ENCODE results near the gene NOMO2. TPM values are rescaled to one million over a fixed set of nuclear protein-coding genes. Genes with fewer than 3 reads are reported as not detected.
"Not testable (repeated sequence)": the region's sequence is repeated elsewhere in the genome, so short reads cannot be mapped to it uniquely, and the experiment has no call there.

Gene NOMO2
- total RNA-seq, 4 donors from 2014 or later: 45.7 to 98.1 (median 63.1) TPM

- H3K4me3 ChIP-seq; DNase-seq (ENCODE audit: low spot score in 2 of 2); H3K27ac ChIP-seq; H3K4me1 ChIP-seq; H3K27me3 ChIP-seq; H3K9me3 ChIP-seq: not testable (repeated sequence)
- WGBS, 2 donors: 92 to 93% methylated on average over 2 to 7 of the region's 10 CpGs
- peaks cover 0 to 17% (median 0%) of the 10 kb centered on the region in 3 donors for H3K36me3 ChIP-seq
Measured at GRCh38 chr16:18531323-18531722, 30.6 kb downstream of the NOMO2 start.

GRCh38 chr16:18530329-18530728 is 31.6 kb downstream of the NOMO2 start:
- H3K4me1 ChIP-seq; H3K4me3 ChIP-seq; H3K9me3 ChIP-seq; H3K27me3 ChIP-seq; DNase-seq (ENCODE audit: low spot score in 2 of 2); H3K27ac ChIP-seq: not testable (repeated sequence)
- H3K36me3 ChIP-seq: peaks cover 0 to 24% (median 0%) of the 10 kb centered on the region in 3 donors
- WGBS, 2 donors: 100% methylated on average over 1 to 2 of the region's 3 CpGs

GRCh38 chr16:18526547-18526946 is 35.4 kb downstream of the NOMO2 start:
- H3K9me3 ChIP-seq; DNase-seq (ENCODE audit: low spot score in 2 of 2); H3K27me3 ChIP-seq; H3K27ac ChIP-seq; H3K4me1 ChIP-seq; H3K4me3 ChIP-seq: not testable (repeated sequence)
- 93 to 94% methylated on average over 2 of the region's 4 CpGs for WGBS, 2 donors
- H3K36me3 ChIP-seq: peaks cover 0 to 24% (median 0%) of the 10 kb centered on the region in 3 donors

GRCh38 chr16:18525882-18526482 is 35.9 kb downstream of the NOMO2 start:
- H3K27me3 ChIP-seq; H3K9me3 ChIP-seq; H3K4me3 ChIP-seq; H3K27ac ChIP-seq; H3K4me1 ChIP-seq; DNase-seq (ENCODE audit: low spot score in 2 of 2): not testable (repeated sequence)
- peaks cover 0 to 20% (median 0%) of the 10 kb centered on the region in 3 donors for H3K36me3 ChIP-seq
- 94 to 98% methylated on average over 5 to 7 of the region's 8 CpGs for WGBS, 2 donors

- no CpG with 5 or more reads among the region's 9 CpGs for WGBS, 2 donors
- not testable (repeated sequence) for H3K4me3 ChIP-seq; DNase-seq (ENCODE audit: low spot score in 2 of 2); H3K27me3 ChIP-seq; H3K9me3 ChIP-seq; H3K27ac ChIP-seq; H3K4me1 ChIP-seq
- H3K36me3 ChIP-seq: peaks cover 0 to 12% (median 0%) of the 10 kb centered on the region in 3 donors
Measured at GRCh38 chr16:18522637-18523036, 39.3 kb downstream of the NOMO2 start.

- no CpG with 5 or more reads among the region's 15 CpGs for WGBS, 2 donors
- not testable (repeated sequence) for DNase-seq (ENCODE audit: low spot score in 2 of 2); H3K4me3 ChIP-seq; H3K9me3 ChIP-seq; H3K36me3 ChIP-seq; H3K27ac ChIP-seq; H3K27me3 ChIP-seq; H3K4me1 ChIP-seq
Measured at GRCh38 chr16:18521445-18522181, 40.3 kb downstream of the NOMO2 start.

GRCh38 chr16:18518536-18519283 is 43.2 kb downstream of the NOMO2 start:
- not testable (repeated sequence) for H3K4me3 ChIP-seq; DNase-seq (ENCODE audit: low spot score in 2 of 2); H3K4me1 ChIP-seq; H3K36me3 ChIP-seq; H3K27me3 ChIP-seq; H3K27ac ChIP-seq; H3K9me3 ChIP-seq
- no CpG with 5 or more reads among the region's 12 CpGs for WGBS, 2 donors

- H3K27ac ChIP-seq; DNase-seq (ENCODE audit: low spot score in 2 of 2); H3K36me3 ChIP-seq; H3K9me3 ChIP-seq; H3K4me3 ChIP-seq; H3K27me3 ChIP-seq; H3K4me1 ChIP-seq: not testable (repeated sequence)
- WGBS, 2 donors: no CpG with 5 or more reads among the region's 7 CpGs
Measured at GRCh38 chr16:18498430-18498829, 63.5 kb downstream of the NOMO2 start.

GRCh38 chr16:18497032-18497431 is 64.9 kb downstream of the NOMO2 start:
- not testable (repeated sequence) for H3K36me3 ChIP-seq; H3K27me3 ChIP-seq; H3K4me3 ChIP-seq; H3K27ac ChIP-seq; H3K9me3 ChIP-seq; DNase-seq (ENCODE audit: low spot score in 2 of 2); H3K4me1 ChIP-seq
- no CpG with 5 or more reads among the region's 5 CpGs for WGBS, 2 donors

- DNase-seq (ENCODE audit: low spot score in 2 of 2); H3K4me3 ChIP-seq; H3K36me3 ChIP-seq; H3K27me3 ChIP-seq; H3K27ac ChIP-seq; H3K9me3 ChIP-seq; H3K4me1 ChIP-seq: not testable (repeated sequence)
- no CpG with 5 or more reads among the region's 11 CpGs for WGBS, 2 donors
Measured at GRCh38 chr16:18492118-18492897, 69.6 kb downstream of the NOMO2 start.

GRCh38 chr16:18436025-18436424 is 125.9 kb downstream of the NOMO2 start:
- not testable (repeated sequence) for H3K27me3 ChIP-seq
- no CpG with 5 or more reads among the region's 8 CpGs for WGBS, 2 donors

GRCh38 chr16:18415827-18416226 is 146.1 kb downstream of the NOMO2 start:
- not testable (repeated sequence) for H3K27me3 ChIP-seq; DNase-seq (ENCODE audit: low spot score in 2 of 2)

More at GRCh38 chr16:18436025-18436424, 125.9 kb downstream of the NOMO2 start:
- not testable (repeated sequence) for H3K4me1 ChIP-seq; H3K27ac ChIP-seq; H3K4me3 ChIP-seq; DNase-seq (ENCODE audit: low spot score in 2 of 2); H3K9me3 ChIP-seq; H3K36me3 ChIP-seq

More at GRCh38 chr16:18415827-18416226, 146.1 kb downstream of the NOMO2 start:
- H3K27ac ChIP-seq, H3K4me1 ChIP-seq, H3K9me3 ChIP-seq, H3K4me3 ChIP-seq, H3K36me3 ChIP-seq: not testable (repeated sequence)
- WGBS, 2 donors: no CpG with 5 or more reads among the region's 7 CpGs

Data from tibial nerve (tissue), 4 donors.